GM13977 (cell line): ENCODE measurements around the gene IL22RA1.

Source experiments
- DNase-seq: peaks from one replicate; pipeline ENCODE4 v3.0.0; 2012; ENCODE audit warnings: low spot score
- in situ Hi-C: fragments of 300-500 bp; cut with MboI; formaldehyde crosslinking; loops from one replicate; pipeline ENCODE4 v1.12.0; 2022; ENCODE audit warnings: low sequenced_read_pairs, low pct_unique_long_range_greater_than_20kb, mixed read lengths, inconsistent platforms; ENCODE audit not compliant: unreplicated experiment
- TF ChIP-seq, protein P1 (sequence below): IDR thresholded peaks from 2 replicates; pipeline ENCODE4 v1.5.1; 2012; ENCODE audit warnings: mild to moderate bottlenecking, control low read depth; ENCODE audit not compliant: insufficient read depth; ENCODE audit errors: extremely low read depth, missing control alignments

The IL22RA1 gene

DNA sequence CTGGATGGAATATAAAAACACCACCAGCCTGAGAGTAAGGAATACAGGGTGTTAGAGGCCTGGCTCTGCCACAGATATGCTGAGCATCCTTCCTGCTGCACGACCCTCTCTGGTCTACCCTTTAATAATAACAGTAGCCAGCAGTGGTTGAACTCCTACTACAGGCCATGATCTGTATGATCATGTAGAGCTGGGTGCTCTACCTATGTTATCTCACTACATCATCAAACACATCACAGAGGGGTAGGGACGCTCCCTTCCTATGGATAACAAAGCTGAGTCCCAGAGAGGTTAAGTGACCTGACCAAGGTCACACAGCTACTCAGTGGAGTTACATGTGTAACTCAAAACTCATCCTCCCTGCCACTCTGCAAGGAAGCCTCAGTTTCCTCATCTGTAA is 18.0 kb downstream of the IL22RA1 start:
- in situ Hi-C loops = no loop called here
- TF ChIP-seq, protein P1, sequence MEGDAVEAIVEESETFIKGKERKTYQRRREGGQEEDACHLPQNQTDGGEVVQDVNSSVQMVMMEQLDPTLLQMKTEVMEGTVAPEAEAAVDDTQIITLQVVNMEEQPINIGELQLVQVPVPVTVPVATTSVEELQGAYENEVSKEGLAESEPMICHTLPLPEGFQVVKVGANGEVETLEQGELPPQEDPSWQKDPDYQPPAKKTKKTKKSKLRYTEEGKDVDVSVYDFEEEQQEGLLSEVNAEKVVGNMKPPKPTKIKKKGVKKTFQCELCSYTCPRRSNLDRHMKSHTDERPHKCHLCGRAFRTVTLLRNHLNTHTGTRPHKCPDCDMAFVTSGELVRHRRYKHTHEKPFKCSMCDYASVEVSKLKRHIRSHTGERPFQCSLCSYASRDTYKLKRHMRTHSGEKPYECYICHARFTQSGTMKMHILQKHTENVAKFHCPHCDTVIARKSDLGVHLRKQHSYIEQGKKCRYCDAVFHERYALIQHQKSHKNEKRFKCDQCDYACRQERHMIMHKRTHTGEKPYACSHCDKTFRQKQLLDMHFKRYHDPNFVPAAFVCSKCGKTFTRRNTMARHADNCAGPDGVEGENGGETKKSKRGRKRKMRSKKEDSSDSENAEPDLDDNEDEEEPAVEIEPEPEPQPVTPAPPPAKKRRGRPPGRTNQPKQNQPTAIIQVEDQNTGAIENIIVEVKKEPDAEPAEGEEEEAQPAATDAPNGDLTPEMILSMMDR = no peak
- DNase-seq = no peak

DNA sequence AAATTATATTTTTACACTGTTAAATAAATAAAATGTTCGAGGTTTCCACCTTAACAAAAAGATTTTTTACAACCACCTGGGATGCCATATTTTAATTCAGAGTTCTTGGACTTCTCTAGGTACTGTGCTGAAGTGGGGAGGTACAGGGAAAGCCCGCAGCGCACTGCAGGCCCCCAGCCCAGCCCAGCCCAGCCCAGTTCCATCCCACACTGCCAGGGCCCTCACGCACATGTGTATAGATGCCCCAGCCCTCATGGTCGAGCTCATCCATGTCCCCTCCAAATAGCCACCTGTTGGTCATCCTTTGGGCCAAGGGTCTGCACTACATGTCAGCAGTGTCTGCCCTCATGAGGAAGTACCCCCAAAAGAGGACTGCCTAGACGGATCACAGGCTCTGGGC is 19.3 kb downstream of the IL22RA1 start:
- no peak for DNase-seq
- in situ Hi-C loops = no loop called here
- TF ChIP-seq, protein P1 = no peak

DNA sequence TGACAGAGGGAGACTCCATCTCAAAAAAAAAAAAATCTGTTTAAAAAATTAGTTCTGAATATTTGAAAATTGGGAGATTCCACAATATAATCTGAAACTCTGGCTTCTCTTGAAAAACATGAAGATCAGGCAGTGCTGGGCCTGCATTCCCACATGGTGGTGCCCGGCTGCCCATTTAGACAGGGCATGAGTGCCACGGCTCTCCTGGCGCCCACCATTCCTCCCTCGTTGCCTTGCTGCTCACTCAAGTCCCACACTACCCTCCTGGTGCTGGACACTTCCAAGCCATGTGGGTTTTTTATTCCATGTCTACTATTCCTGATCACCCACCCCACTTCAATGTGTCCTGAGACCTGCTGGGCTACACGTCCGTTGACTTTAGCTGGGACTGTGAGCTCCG is 20.2 kb downstream of the IL22RA1 start:
- in situ Hi-C loops = no loop called here
- TF ChIP-seq, protein P1 = no peak
- no peak for DNase-seq

DNA sequence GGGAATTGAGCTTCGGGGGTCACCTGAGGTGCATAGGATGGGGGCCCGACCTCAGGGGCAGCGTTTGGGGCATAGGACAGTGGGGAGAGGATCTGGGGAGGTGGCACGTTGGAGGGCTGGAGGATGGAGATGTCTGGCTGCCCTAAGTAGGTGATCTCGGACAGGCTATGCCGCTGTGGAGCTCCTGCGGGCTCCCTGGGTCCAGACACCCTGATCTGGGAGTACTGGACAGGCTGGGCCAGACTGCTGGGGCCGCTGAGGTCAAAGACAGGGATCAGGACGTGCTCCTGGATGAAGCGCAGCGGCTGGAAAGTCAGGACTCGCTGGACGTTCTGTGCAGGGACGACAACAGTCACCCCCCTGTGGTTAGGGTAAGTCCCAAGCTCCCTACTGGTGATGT is 21.5 kb downstream of the IL22RA1 start:
- no peak for DNase-seq
- in situ Hi-C loops = no loop called here

DNA sequence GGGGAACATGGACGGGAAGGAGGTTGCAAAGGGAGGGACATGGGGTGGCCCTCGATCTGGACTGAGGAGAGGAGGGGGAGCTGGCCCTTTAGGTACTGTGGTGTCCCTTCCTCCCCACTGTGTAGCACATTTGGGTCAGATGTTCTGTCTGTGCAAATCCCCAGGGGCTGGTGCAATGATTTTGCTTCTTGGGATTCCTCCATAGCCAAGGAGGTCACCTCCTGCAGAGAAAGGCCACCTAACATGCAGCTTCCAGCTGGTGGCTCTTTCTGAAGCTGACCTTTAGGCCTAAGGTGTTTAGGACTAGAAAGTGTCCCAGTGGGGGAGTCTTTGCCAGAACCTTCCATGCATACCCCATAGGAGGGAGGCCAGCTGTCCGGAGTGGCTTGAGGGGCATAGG is 22.0 kb downstream of the IL22RA1 start:
- TF ChIP-seq, protein P1 = no peak
- no peak for DNase-seq
- in situ Hi-C loops = no loop called here

More for the DNA sequence above, 21.5 kb downstream of the IL22RA1 start:
- TF ChIP-seq, protein P1 = no peak

DNA sequence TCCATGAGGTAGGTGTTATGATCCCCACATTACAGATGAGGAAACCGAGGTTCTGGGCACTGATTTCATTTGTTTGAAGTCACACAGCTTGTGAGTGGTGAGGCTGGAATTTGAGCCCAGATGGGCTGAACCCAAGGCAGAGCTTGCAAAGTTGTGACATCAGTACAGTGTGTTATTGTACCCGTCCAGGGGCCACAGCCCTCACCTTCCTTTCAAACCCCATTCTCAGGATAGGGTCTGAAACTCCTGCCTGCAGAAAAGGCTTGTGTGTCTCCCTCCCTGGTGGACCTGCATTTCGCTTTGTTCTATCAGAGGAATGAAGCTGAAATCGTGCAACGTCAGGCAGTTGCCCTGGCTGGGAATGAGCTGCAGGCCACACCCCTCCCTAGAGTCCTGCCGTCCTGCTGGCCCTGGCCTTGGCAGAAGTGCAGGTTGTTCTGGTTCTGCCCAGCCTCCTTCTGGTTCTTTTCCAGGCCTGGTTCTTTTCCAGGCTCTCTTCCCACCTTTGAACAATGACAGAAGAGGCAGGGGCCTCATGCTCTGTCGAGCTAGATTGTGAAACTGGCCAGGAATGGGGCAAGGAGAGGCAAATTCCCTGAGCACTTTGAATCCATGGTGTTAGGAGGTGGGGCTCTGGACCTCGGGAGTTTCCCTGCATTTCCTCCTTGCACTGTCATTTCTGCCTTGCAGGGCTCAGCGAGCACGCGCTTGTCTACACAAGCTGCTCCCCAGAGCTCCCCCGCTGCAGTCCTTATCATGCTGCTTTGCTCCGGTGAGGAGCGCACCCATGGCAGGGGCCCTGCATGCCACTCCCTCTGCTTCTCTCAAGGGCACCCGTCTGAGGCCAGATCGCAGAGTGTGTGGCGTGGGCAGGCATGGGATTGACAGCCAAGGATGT is 22.8 kb downstream of the IL22RA1 start:
- DNase-seq = no peak
- TF ChIP-seq, protein P1 = no peak
- in situ Hi-C loops = no loop called here
